ENCODE data around the gene CLASRP.

The CLASRP gene

DNA sequence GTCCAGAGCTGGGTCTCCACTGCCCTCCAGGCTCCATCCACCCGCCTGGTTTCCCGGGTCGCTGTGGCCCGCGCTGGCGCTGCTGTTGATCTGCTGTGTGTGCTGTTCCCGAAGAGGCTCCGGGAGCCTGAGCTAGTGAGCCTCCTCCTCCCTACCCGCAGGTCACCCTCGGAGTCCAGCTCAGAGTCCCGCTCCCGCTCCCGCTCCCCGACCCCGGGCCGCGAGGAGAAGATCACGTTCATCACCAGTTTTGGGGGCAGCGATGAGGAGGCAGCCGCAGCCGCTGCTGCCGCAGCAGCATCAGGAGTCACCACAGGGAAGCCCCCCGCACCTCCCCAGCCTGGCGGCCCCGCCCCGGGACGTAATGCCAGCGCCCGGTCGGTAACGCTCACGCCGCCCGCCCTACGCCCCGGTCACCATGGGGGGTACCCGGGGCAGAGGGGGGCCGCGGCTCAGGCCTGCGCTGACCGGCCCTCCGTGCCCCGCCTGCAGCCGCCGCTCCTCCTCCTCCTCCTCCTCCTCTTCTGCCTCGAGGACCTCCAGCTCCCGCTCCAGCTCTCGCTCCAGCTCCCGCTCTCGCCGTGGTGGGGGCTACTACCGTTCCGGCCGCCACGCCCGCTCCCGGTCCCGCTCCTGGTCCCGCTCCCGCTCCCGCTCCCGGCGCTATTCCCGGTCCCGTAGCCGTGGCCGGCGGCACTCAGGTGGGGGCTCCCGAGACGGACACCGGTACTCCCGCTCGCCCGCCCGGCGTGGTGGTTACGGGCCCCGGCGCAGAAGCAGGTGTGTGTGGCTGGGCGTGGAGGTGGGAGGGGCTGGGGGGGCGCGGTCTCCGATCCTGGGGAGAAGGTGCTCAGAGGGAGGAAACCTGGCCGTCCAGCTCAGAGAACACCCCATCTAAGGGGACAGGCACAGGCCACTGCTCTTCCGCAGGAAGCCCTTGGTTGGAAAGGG lies 25.3 kb downstream of the CLASRP start:
- no peak for DNase-seq

DNA sequence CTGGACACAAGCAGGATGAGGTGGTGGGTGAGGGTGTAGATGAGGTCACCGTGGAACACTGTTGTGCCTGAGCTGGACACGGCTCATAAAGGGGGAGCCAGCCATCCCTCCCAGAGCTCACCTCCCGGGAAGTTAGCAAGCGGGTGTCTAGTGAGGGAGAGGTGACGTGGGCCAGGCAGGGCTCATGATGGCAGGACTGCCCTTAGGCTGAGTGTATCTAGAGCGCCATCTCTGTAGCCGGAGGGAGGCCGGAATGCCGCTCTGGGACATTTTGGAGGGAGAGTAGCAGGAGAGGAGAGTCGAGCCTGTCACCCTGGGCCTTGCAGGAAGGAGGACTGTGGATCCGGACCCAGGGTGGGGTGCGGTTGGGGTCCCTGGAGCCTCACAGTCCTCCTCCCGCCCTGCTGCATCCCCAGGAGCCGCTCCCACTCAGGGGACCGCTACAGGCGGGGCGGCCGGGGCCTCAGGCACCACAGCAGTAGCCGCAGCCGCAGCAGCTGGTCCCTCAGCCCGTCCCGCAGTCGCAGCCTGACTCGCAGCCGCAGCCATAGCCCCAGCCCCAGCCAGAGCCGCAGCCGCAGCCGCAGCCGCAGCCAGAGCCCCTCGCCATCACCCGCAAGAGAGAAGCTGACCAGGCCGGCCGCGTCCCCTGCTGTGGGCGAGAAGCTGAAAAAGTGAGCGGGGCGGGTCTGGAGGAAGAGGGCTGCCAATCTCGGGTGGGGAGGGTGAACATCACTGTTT lies 28.2 kb downstream of the CLASRP start:
- DNase-seq = no peak

DNA sequence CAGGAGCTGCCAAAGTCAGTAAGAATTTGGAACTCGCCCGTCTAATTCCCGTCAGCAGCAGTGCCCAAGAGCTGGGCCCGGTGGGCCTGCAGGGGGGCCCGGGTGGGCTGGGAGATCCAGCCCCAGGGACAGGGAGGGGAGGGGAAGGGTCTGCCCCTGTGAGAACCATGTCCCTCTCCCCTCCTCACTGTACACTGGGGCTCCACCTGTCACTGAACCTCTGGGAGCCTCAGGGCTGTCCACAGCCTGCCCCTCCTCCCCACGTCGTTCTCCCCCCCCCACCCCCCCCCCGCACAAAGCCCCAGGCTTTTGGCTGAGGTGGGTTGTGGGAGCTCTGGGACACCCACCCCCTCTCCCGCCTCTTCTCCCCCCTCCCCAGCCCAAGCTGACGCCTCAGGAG lies 29.2 kb downstream of the CLASRP start:
- DNase-seq = no peak

DNA sequence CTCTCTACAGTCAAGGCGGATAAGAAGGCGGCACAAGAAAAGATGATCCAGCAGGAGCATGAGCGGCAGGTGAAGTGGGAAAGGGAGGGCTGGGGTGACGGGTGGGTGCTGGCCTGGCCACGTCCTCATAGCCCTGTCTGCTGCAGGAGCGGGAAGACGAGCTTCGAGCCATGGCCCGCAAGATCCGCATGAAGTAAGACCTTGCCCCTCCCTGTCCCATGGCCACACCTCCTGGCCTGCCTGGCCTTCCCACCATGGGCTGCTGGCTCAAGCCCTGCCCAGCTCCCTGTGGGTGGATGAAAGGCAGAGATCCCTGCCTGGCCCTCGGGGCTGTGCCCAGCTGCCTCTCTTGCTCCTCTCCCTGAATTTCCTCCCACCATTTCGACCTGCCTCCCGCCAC lies 30.2 kb downstream of the CLASRP start:
- DNase-seq = no peak

DNA sequence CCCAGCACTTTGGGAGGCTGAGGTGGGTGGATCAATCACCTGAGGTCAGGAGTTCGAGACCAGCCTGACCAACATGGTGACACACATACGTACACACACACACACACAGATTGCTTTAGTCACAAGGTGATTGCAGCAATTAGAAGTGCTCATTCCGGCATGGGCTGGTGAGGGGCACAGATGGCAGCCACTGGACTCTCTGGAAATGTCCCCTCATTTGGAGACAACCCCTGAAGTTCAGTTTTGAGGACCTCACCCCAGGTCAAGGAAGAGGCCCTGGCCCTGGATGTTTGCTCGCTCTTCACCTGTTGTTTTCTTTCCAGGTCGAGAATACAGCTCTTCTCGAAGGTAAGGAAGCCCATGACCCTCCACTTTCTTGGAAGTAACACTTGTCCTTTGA lies 31.4 kb downstream of the CLASRP start:
- no peak for DNase-seq

DNA sequence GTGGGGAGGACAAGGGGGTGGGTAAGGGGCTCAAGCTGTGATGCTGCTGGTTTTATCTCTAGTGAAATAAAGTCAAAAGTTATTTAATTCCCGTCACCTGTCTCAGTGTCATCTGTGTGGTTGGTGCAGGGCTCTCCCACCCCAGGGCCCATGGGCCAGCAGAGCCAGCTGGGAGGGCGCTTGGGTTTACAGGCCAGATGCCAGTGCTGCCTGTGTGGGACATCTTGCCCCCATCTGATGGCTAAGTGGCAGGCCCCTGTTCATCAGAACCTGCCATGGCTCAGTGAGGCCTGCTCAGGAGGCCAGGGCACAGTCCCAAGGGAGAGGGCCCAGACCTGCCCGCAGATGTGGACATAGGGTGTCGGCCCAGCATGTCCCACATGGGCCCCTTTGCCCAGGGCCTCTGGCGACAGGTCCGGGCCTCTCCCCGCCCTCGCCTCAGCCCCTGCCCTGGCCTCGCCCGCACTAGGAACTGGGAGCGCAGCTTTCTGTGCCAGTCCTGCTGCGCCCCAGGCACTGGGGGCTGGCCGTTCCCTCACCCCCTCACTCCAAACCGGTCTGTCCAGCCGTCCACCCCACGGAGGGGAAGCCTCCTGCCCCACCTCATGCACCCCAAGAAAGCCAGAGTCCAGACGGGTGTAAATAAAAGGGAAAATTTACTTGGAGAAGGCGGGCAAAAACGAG lies 32.2 kb downstream of the CLASRP start:
- DNase-seq = no peak

DNA sequence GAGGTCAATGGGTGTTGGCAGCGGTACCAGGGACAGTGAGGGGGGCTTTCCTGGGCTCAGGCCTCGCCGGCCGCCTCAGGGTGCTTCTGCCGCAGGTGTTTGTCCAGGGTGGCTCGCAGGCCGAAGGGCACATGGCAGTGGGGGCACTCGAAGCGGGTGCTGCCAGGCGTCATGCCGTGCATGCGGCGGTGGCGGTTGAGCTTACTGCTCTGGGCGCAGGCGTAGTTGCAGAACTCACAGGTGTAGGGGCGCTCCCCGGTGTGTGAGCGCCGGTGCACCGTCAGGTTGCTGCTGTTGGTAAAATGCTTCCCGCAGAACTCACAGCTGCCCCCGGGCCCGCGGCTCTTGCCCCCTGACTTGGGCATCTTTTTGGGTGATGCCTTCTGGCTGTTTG lies 32.7 kb downstream of the CLASRP start:
- DNase-seq = no peak

DNA sequence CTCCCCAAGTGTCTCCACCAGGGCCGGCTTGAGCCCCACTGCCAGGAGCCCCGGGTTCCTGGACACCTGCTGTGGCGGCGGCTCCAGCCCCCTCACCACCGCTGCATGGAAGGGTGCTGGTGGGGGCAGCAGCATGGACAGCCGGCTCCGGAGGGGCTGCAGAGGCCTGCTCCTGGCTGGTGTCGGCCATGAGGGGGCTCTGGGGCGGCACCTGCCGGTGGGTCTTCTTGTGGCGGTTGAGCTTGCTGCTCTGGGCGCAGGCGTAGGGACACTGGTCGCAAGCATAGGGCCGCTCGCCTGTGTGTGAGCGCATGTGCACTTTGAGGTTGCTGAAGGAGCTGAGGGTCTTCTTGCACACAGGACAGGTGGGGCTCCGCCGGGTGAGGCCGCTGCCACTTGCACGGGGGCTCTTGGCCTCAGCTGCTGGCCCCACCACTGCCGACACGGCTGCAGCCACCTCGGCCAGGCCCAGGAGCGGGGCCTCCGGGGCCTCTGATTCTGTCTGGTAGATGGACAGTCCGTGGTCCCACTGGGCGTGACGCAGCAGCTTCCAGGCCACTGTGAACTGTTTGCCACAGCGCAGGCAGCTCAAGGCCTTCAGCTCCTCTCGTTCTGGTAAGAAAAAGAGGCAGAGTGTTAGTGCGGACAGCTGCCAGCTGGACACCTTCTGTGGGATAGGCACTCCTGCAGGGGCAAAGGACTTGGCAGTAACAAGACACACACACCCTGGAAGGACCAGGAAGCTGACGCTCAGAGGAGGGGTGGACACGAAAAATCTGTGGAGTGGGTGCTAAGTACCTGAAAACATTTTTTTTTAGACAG lies 33.3 kb downstream of the CLASRP start:
- DNase-seq = no peak

DNA sequence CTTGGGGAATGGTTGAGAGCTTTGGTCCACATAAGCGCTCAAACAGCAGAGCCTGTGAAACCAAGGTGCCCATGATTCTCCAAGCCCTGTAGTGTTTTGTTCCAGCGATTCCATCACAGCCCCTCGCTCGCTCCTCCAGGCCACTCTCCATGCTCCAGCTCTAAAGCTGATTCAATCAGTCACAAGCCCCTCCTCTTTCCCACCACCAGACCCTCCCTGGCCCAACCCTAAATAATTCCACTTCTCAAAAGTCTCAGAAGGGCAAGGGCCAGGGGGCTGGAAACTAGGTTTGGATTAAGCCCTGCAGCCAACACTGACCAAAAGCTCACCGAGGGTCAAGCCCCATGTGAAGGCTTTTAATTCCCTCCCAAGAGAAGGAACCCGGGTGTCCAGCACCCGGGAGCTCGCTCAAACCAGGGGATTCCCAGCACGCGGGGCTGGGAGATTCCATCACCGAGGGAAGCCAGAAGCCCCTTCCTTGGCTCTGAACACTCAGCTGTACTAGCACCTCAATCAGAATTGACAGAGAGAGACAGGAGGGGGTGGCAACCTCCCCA lies 36.0 kb downstream of the CLASRP start:
- DNase-seq = no peak

DNA sequence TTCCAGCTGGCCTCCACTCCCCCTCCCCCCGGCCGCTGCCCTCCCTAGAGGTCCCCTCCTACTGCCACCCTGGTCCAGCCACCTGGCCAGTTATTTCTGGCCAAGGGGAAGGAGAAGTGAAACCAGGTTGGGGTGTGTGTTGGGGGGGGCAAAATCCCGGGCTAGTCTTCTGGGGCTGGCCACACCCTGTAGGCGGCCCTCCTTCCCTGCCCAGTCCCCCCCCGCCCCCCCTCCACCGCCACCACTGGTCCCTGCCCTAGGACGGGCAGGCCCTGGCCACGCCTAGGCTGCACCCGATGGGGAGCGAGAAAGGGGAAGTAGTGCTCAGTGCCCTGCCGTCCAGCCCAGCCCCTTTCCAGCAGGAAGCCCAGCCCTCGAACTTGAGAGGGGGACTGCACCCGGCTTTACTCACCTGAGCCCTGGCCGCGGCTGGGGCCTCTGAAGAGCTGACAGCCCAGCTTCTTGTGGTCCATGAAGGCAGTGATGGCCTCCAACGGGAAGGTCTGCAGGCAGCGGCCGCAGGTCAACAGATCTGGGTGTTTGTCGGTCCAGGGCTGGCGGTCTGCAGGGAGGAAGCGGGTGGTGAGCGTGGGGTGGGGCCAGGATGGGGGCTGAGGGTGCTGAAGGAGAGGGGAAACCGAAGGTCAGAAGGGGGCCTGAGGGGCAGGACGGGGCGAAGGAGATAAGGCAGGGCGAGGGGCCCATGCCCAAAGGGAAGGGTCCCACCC lies 36.6 kb downstream of the CLASRP start:
- peak; percentile 41 for DNase-seq

DNA sequence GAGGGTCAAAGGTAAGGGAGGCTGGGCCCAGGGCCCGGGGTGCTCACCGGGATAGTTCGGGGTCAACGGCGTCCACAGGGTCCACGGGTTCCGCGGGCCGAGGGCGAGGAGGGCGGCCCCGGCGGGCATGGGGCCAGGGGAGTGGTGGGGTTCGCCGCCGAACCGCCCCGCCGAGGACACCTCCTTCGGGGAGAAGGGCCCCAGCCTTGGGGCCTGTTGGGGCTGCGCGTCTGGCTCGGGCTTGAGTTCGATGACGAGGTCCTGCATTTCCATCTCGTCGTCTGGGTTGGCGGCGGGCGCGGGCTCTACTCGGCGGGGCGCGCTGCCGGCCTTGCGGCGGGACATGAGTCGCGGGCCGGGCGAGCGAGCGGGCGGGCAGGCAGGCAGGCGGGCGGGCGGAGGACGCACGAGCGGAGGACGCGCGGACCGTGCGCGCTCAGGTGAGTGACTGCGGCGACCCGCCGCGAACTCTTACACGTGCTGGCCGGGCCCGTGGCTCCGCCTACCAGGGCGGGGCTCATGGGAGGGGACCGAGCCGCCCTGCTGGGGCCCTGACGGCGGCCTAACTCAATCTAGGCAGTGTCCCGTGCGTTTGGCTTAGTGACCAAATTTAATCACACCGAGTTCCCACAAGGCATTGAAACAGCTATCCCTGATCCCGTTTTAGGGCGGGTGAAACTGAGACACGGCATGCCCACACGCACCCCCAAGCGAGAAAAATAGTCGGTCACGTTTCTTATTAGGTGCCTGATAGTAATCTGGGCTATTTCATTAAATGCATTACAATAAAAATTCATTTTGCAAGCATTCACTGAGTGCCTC lies 37.4 kb downstream of the CLASRP start, which contains the start of gene ZNF296:
ZNF296 (minus strand) TSS at position 450 of the 822 bp plus-strand sequence; CDS start at position 345, 105 bp downstream.
- DNase-seq = peak; percentile 46

DNA sequence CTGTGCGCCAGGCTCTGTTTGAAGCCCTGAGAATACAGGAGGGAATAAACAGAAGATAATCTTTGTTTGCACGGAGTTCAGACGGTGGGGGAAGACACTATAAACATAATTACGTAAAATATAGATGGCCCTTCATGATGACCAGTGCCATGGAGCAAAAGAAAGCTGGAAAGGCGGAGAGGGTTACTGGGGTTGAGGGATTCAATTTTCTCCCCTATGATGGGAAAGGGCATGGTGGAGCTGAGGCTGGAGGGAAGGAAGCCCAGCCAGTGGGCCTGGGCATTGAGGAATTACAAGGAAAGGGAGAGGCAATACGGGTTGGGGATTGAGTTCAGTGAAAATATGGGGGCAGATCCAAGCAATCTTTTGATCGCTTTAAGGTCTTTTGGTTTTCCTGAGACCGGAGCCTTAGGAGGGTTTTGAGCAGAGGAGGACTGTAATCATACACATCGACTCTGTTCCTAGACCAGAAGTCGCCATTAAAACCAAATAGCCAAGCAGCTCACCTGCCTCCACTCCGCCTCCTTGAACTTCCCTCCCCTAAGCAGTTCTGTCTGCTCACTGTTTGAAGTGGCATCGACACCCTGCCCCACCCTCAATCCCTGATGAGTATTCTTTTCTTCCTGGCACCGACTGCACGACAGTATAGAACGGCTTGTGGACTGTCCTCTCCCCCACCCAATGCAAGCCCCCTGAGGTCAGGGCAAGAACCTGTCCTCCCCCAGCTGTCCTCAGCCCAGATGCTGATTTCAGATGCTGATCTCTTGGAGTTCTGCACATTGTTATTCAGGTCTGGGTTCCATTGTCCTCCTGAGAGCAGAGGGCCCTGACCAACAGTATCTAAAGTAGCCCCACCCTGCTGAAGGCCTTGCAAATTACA lies 38.2 kb downstream of the CLASRP start:
- DNase-seq = no peak

DNA sequence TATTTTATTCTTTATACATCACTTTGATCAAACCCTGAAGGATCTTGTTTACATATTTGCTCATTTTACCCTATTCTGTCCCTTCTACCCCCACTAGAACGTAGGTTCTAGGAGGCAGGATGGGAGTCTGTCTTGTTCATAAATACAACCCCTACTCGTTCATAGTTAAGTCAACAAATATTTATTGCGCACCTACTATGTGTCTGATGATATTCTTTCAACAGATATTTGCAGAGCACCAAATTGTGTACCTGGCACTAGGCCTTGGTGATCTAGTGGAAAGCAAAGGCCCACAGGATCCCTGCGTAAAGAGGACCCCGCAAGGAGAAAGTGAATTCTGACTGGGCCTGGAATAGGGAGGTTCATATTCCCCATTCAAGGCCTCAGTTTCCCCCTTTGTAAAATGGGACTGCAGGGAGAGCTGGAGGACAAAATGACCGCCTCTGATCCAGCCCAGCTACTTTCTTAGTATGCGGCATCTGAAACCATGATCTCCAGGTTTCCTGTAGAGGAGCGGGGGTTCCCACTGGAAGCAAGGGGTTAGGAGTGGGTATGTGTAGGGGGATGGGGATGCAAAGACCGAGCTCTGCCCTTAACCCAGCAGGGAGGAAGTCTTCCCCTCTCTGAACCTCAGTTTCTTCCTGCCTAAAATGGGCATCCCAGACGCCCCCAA lies 39.7 kb downstream of the CLASRP start:
- no peak for DNase-seq

DNA sequence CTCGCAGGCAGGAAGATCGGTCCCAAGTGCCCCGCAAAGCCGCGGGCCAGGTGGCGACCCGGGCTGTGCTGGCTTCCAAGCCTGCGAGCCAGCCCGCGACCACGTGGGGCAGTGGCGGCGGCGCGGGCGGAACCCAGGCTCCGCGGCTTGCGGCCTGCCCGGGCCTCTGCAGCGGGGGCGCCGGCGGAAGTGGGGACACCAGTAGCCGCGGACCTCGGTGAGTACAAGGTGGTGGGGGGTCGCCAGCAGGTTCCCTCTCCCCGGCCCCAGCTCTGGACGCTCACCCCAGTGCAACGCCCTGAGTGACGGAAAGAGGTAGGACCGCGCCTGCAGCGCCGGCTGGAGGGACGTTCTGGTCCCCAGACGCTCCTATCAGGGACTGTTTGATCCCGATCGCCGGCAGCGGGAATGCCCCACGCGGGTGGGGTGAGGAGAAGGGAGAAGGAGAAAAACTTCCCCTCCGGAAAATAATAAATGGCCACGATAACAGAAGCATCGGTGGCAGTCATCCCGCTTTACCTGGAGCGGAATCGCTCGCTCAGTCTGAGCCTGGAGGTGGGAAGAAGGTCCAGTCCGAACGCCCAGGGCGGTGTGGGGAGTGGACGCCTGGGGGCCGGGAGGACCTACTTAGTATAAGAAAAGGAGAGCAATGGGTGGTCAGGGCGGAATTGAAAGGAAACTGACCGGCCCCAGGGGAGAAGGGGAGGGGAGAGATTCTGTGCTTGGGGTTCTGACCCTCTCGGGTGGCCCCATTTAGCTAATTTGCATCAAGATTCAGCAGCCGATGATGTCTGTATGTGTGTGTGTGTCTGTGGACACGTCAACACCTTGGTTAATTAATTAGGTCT lies 40.4 kb downstream of the CLASRP start, which contains the start of gene GEMIN7:
GEMIN7 (plus strand) TSS at position 198 of the 848 bp plus-strand sequence. CDS start 10,855 bp downstream, outside the sequence.
- peak; percentile 47 for DNase-seq

DNA sequence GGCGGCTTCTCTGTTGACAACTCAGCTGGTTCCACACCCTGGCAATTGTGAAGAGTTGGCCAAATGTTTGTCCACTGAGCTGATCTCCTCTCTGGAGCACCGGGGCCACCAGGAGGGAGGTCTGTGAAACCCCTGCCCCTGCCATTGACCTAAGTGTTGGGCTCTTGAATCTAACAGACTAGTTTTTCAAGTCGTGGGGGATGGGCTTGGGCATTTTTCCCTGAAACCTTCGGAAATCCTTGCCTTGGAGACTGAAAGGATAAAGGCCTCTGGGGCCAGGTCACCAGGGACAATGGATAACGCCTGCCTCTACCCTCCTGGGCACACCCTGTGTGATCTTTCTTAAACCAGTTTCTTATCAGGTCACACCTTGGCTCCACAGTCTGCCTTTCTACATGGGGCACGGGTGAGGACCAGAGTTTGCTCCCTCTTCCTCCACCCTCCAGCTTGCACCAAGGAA lies 41.1 kb downstream of the CLASRP start:
- no peak for DNase-seq

DNA sequence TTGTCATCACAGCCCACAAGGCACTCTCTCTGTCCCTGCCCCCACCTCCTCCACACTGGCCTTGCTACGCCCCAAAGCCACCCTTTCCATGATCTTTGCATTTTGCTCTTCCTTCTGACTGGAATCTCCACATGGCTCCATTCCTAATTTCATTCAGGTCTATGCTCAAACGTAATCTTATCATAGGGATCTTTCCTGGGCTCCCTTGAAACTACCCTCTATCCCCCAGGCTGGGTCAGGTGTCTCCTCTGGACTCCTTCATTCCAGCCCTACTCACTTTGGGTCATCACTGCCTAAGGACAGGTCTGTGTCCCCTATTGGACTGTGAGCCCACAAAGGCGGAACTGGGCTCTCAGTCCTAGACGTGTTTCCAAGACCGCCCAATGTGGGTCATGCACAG lies 43.3 kb downstream of the CLASRP start:
- DNase-seq = no peak

DNA sequence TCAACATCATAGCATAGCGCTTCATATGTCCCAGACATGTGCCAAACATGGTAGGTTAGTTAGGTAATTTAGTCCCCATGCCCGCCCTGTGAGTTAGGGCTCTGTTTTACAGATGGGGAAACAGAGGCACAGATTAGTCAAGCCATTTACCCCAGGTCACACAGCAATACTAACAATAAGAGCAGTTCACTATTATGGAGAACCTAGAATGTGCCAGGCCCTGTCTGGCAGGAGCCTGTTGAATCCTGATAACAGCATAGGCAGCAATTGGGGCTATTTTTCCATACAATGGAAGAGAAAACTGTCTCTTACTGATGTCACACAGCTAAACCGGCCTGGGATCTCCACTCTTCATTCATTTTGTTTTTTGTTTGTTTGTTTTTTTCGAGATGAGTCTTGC lies 47.6 kb downstream of the CLASRP start:
- no peak for DNase-seq

DNA sequence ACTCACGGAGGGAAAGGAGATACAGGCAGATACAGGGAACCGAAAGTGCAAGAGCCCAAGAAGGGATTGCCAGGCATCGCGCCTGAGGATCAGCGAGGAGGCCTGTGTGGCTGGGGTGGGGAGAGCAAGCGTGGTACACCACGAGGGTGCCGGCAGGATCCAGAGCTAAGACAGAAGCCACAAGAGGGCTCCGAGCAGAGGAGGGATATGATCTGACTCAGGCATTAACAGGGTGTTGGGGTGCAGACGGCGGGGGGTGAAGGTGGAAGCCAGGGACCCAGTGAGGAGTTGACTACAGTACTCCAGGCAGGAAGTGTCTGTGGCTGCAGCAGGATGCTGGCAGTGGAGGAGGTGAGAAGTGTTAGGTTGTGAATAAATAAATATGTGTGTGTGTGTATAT lies 48.7 kb downstream of the CLASRP start:
- no peak for DNase-seq

Measured in NCI-H446 treated with DMSO at 0.1 percent for 48 hours (cell line).